ENCODE data around the gene DPP9. TPM values are rescaled to one million over a fixed set of nuclear protein-coding genes. Genes with fewer than 3 reads are reported as not detected.

The DPP9 gene
- total and polyA plus RNA-seq, 2 of the 4 experiments (the other 2 are of a cell fraction): 12.4 to 33.0 TPM

DNA sequence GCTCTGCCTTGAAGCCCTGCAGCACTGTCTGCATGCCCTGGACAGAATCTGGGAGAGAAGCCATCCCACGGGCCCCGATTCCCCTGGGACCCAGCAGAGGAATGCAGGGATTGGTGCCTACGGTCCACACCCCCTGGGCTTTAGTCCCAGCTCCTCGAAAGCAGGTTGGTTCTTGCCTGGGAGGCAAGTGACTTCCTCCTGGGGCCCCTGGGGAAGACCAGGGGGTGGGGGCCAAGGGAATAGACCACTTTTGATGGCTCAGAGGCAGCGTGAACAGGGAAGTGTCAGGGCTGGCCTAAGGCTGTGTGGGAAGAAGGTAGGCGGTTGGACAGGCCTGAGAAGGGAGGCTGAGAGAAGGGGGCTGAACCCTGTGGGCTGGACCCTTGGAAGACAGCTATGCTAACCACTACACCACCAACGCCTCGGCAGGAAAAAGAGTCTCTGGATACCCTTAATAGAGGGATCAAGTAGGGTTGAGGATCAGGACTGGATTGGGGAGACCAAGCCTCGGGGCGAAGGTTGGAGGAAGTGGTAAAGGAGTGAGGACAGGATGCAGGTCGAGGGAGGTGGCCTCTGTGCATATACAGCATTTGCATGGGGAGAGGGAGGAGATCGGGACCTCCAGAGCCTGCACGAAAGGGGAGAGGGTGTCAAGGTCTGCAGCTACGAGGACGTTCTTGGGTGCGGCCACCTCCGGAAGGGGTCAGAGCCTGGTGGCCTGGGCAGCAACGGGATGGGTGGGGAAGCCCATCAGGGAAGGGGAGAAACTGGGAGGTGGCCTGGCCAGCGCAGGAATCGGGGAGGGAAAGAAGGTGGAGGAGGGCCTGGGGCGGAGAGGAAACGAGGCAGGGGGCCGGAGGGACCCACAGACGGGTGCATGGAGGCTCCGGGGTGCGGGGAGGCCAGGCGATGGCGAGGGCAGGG, 709 bp downstream of the DPP9 start (continued):
- TF ChIP-seq SMC3 (IDR thresholded peaks at IDR 0.05; ENCODE audit: low read depth, low read length): no peak
- no peak for TF ChIP-seq NFE2L2 (IDR thresholded peaks at IDR 0.05; ENCODE audit: low read depth, low read length)
- TF ChIP-seq POLR2A (IDR thresholded peaks at IDR 0.05; ENCODE audit: low read depth, low read length): no peak

DNA sequence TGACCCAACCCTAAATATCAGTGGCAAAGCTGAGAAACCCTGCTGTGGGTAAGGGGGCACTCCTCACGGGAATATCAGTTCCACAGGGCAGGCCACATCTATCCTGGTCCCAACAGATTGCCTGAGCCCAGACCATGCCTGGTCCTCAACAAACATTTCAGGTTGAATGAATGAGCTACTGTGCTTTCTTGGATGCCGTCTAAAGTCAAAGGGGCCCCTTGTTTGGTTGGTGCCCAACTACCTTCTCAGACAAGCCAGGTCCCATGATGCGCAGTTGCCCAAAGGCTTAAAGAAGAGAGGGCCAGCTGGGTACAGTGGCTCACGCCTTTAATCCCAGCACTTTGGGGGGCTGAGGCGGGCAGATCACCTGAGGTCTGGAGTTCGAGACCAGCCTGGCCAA, 2.4 kb downstream of the DPP9 start:
- Histone ChIP-seq H4K5ac (ENCODE audit: low read depth, low read length) (no peak overlapping the region), H3K23ac (ENCODE audit: low read depth, low read length) (no peak overlapping the region), H3K27me3 (ENCODE audit: control insufficient read depth, insufficient read depth, low read length) (no peaks in the 10 kb centered on the region), H4K20me1 (ENCODE audit: insufficient read depth, low read length) (peaks cover 9% of the 10 kb centered on the region; the same call in 1 of the 2 replicates), H2BK20ac (ENCODE audit: low read depth, low read length) (no peak overlapping the region), H3K4me3 (ENCODE audit: insufficient read depth, low read depth, low read length) (no peak overlapping the region), H3K14ac (replicated peaks; ENCODE audit: low read depth, low read length) (no peak overlapping the region), H3K56ac (ENCODE audit: extremely low read depth, insufficient read depth, low read length) (no peak overlapping the region), H3K9me3 (ENCODE audit: control insufficient read depth, insufficient read depth, low read length) (no peaks in the 10 kb centered on the region), H4K8ac (ENCODE audit: low read depth in 2 of 2, low read length in 2 of 2) (no peak overlapping the region), H3K36me3 (ENCODE audit: control insufficient read depth, insufficient read depth, low read length) (peaks cover 34% of the 10 kb centered on the region), H3K9ac (ENCODE audit: low read depth, low read length) (no peak overlapping the region), H2AK5ac (ENCODE audit: low read depth, low read length) (no peak overlapping the region), H3K9me1 (ENCODE audit: insufficient read depth, low read length) (0 out of 2 replicates have a peak, but pooled peaks cover 7% of the 10 kb centered on the region), H3K4ac (ENCODE audit: low read depth, low read length) (no peak overlapping the region), H2BK15ac (ENCODE audit: low read depth, low read length) (no peak overlapping the region), H2AFZ (replicated peaks; ENCODE audit: low read length, poor library complexity) (no peak overlapping the region), H3K4me2 (ENCODE audit: low read depth, low read length) (no peak overlapping the region), H2BK5ac (ENCODE audit: low read depth, low read length, poor library complexity, severe bottlenecking) (no peak overlapping the region), H3K27ac (ENCODE audit: insufficient read depth, low read length) (no peak overlapping the region), H3K18ac (ENCODE audit: low read depth, low read length) (no peak overlapping the region), H3K4me1 (ENCODE audit: control insufficient read depth, insufficient read depth, low read length) (peaks cover 6% of the 10 kb centered on the region), H4K91ac (ENCODE audit: insufficient read depth, low read depth, low read length) (no peak overlapping the region), H3K79me1 (ENCODE audit: low read depth in 1 of 2, low read length in 2 of 2) (peaks cover 26 to 65% of the 10 kb centered on the region in 2 experiments), H2AK9ac (replicated peaks; ENCODE audit: low read depth, low read length, poor library complexity) (peak overlapping the region; percentile 23), H2BK120ac (ENCODE audit: low read depth, low read length) (no peak overlapping the region)
- ChIA-PET CTCF (no interaction called here), POLR2A (ENCODE audit: unreplicated experiment) (no interaction called here)
- no peak for ATAC-seq (ENCODE audit: low read depth)
- intact Hi-C loops (cut with micrococcal nuclease) (no loop called here), dilution Hi-C loops (cut with HindIII; ENCODE audit: low sequenced_read_pairs, unreplicated experiment) (no loop called here), in situ Hi-C loops (cut with MboI; ENCODE audit: low sequenced_read_pairs) (no loop called here)
- no TSS peak for BruUV-seq (replicated peaks)
- no peak for DNase-seq
- WGBS, 2 experiments (ENCODE audit: extremely low coverage in 2 of 2, insufficient read length in 1 of 2): 100% methylated on average over 1 of the region's 6 CpGs; no CpG with 5 or more reads in 1 of the 2 experiments
- TF ChIP-seq RCOR1 (IDR thresholded peaks at IDR 0.05; ENCODE audit: insufficient replicate concordance, low read length) (no peak), MAFK (IDR thresholded peaks at IDR 0.05; ENCODE audit: low read depth, low read length) (no peak), NFE2L2 (IDR thresholded peaks at IDR 0.05; ENCODE audit: low read depth, low read length) (no peak), MXI1 (IDR thresholded peaks at IDR 0.05; ENCODE audit: borderline replicate concordance, low read depth, low read length) (no peak), MAZ (IDR thresholded peaks at IDR 0.05; ENCODE audit: borderline replicate concordance, low read depth, low read length) (no peak), RFX5 (IDR thresholded peaks at IDR 0.05; ENCODE audit: low read depth, low read length) (no peak), CEBPB (IDR thresholded peaks at IDR 0.05; ENCODE audit: low read depth, low read length) (no peak), SMC3 (IDR thresholded peaks at IDR 0.05; ENCODE audit: low read depth, low read length) (no peak), RAD21 (IDR thresholded peaks at IDR 0.05; ENCODE audit: low read length) (no peak), CHD1 (IDR thresholded peaks at IDR 0.05; ENCODE audit: low read depth, low read length) (no peak), BHLHE40 (IDR thresholded peaks at IDR 0.05; ENCODE audit: low read depth, low read length) (no peak), FOS (IDR thresholded peaks at IDR 0.05; ENCODE audit: low read depth, low read length) (no peak)
- TF ChIP-seq, protein P1, sequence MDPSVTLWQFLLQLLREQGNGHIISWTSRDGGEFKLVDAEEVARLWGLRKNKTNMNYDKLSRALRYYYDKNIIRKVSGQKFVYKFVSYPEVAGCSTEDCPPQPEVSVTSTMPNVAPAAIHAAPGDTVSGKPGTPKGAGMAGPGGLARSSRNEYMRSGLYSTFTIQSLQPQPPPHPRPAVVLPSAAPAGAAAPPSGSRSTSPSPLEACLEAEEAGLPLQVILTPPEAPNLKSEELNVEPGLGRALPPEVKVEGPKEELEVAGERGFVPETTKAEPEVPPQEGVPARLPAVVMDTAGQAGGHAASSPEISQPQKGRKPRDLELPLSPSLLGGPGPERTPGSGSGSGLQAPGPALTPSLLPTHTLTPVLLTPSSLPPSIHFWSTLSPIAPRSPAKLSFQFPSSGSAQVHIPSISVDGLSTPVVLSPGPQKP (IDR thresholded peaks at IDR 0.05; ENCODE audit: borderline replicate concordance, low read depth, low read length): no peak

All from IMR-90 (cell line).